Fibroblast of upper back skin (primary cell): Measurements from ENCODE around the gene TMOD3.
A peak's percentile ranks its signal among the peaks of the same experiment; 100 is the strongest.
"Not testable (repeated sequence)": the region's sequence is repeated elsewhere in the genome, so short reads cannot be mapped to it uniquely, and the experiment has no call there.

Source experiments
- DNase-seq: peaks from one replicate; pipeline ENCODE4 v3.0.0-alpha.2; 2013

The TMOD3 gene

GRCh38 chr15:51829376-51830275 is at the start of gene TMOD3:
TMOD3 (plus strand) TSS chr15:51829653; CDS start chr15:51862885, 33,232 bp downstream.
- DNase-seq = peak; percentile 88

- no peak for DNase-seq
These were observed 48.8 kb upstream of the TMOD3 start for GRCh38 chr15:51780636-51781035.

GRCh38 chr15:51781506-51781905 is 47.9 kb upstream of the TMOD3 start:
- DNase-seq = no peak

GRCh38 chr15:51782357-51782896 is 47.0 kb upstream of the TMOD3 start:
- no peak for DNase-seq

GRCh38 chr15:51783967-51784366 is 45.5 kb upstream of the TMOD3 start:
- DNase-seq = no peak

- not testable (repeated sequence) for DNase-seq
These were observed 42.3 kb upstream of the TMOD3 start for GRCh38 chr15:51787130-51787529.

GRCh38 chr15:51792474-51792873 is 37.0 kb upstream of the TMOD3 start:
- DNase-seq = not testable (repeated sequence)

GRCh38 chr15:51793521-51794305 is 35.7 kb upstream of the TMOD3 start:
- no peak for DNase-seq

GRCh38 chr15:51796847-51797401 is 32.5 kb upstream of the TMOD3 start:
- no peak for DNase-seq

- DNase-seq = peak; percentile 36
These were observed 31.2 kb upstream of the TMOD3 start for GRCh38 chr15:51798281-51798680.

- DNase-seq = no peak
These were observed 29.9 kb upstream of the TMOD3 start for GRCh38 chr15:51799282-51800252.

- peak; percentile 25 for DNase-seq
These were observed 28.0 kb upstream of the TMOD3 start for GRCh38 chr15:51801391-51801835.

GRCh38 chr15:51802593-51802992 is 26.9 kb upstream of the TMOD3 start:
- no peak for DNase-seq

GRCh38 chr15:51803965-51804364 is 25.5 kb upstream of the TMOD3 start:
- peak; percentile 25 for DNase-seq

GRCh38 chr15:51806123-51806522 is 23.3 kb upstream of the TMOD3 start:
- no peak for DNase-seq

GRCh38 chr15:51809457-51809856 is 20.0 kb upstream of the TMOD3 start:
- DNase-seq = no peak

- DNase-seq = no peak
These were observed 16.9 kb upstream of the TMOD3 start for GRCh38 chr15:51812598-51812997.

- peak; percentile 74 for DNase-seq
These were observed 14.8 kb upstream of the TMOD3 start for GRCh38 chr15:51814606-51815005.

GRCh38 chr15:51816611-51817010 is 12.8 kb upstream of the TMOD3 start:
- DNase-seq = no peak

GRCh38 chr15:51818150-51818549 is 11.3 kb upstream of the TMOD3 start:
- peak; percentile 16 for DNase-seq

GRCh38 chr15:51825698-51826097 is 3.8 kb upstream of the TMOD3 start:
- DNase-seq = no peak
